Karpas-422 (cell line): ENCODE measurements around the gene GTF2H2. TPM values are rescaled to one million over a fixed set of nuclear protein-coding genes. Genes with fewer than 3 reads are reported as not detected.
"Not testable (repeated sequence)": the region's sequence is repeated elsewhere in the genome, so short reads cannot be mapped to it uniquely, and the experiment has no call there.

ENCODE experiments used
- DNase-seq: peaks from one replicate; pipeline ENCODE4 v3.0.0-alpha.2; 2015
- H2AFZ ChIP-seq: fragments of 200-600 bp; sonication (generic); 2 replicates; pipeline ENCODE4 v1.6.1; 2014; ENCODE audit warnings: antibody characterized with exemption, low read length, mixed read lengths
- H3K27ac ChIP-seq: fragments of 200-600 bp; sonication (generic); 2 replicates; pipeline ENCODE4 v1.5.1; 2014; ENCODE audit warnings: mild to moderate bottlenecking, low read length, moderate library complexity
- H3K27me3 ChIP-seq: fragments of 200-600 bp; sonication (generic); 2 replicates; pipeline ENCODE4 v1.6.1; 2014; ENCODE audit warnings: low read length, mixed read lengths
- H3K36me3 ChIP-seq: fragments of 200-600 bp; sonication (generic); 2 replicates; pipeline ENCODE4 v1.6.1; 2014; ENCODE audit warnings: low read length, mixed read lengths; ENCODE audit not compliant: insufficient read depth
- H3K4me1 ChIP-seq: fragments of 200-600 bp; sonication (generic); 2 replicates; pipeline ENCODE4 v1.6.1; 2014; ENCODE audit warnings: mild to moderate bottlenecking, low read length, mixed read lengths
- H3K4me2 ChIP-seq: fragments of 200-600 bp; sonication (generic); 2 replicates; pipeline ENCODE4 v1.6.1; 2014; ENCODE audit warnings: low read length, low read depth, mild to moderate bottlenecking; ENCODE audit not compliant: poor library complexity, severe bottlenecking
- H3K4me3 ChIP-seq: fragments of 200-600 bp; sonication (generic); 2 replicates; pipeline ENCODE4 v1.5.1; 2014; ENCODE audit warnings: mild to moderate bottlenecking, antibody characterized with exemption, low read length, mixed read lengths
- H3K79me2 ChIP-seq: fragments of 200-600 bp; sonication (generic); 2 replicates; pipeline ENCODE4 v1.6.1; 2014; ENCODE audit warnings: mild to moderate bottlenecking, low read length, mixed read lengths
- H3K9ac ChIP-seq: fragments of 200-600 bp; sonication (generic); 2 replicates; pipeline ENCODE4 v1.6.0; 2014; ENCODE audit warnings: low read length
- H3K9me2 ChIP-seq: fragments of 200-600 bp; sonication (generic), shearing (Covaris generic); replicated peaks from 2 replicates; pipeline ENCODE4 v1.6.0; 2014; ENCODE audit warnings: mild to moderate bottlenecking, low read length, moderate library complexity; ENCODE audit not compliant: insufficient read depth
- H3K9me3 ChIP-seq: fragments of 300-700, 200-600 bp; sonication (generic); 2 replicates; pipeline ENCODE4 v1.6.1; 2014; ENCODE audit warnings: low read length, mixed read lengths
- H4K20me1 ChIP-seq: fragments of 200-600 bp; sonication (generic); 2 replicates; pipeline ENCODE4 v1.6.1; 2014; ENCODE audit warnings: mild to moderate bottlenecking, antibody characterized with exemption, low read length, low read depth; ENCODE audit not compliant: insufficient read depth
- total RNA-seq: library from RNA; depleted of rRNA; stranded (reverse); fragments of >200 nt; shearing (Covaris generic); gene quantifications from 2 replicates; pipeline ENCODE4 v1.2.3, GENCODE V29; 2014; ENCODE audit warnings: low replicate concordance; rRNA removed

GTF2H2 gene
- total RNA-seq, result 36.2 and 62.7 TPM in 2 replicates

GRCh38 chr5:71067262-71067928, at the start of gene GTF2H2:
TSS of gene GTF2H2 (minus strand) at chr5:71067676. CDS start at chr5:71062763, 4,913 bp downstream.
- not testable (repeated sequence) for H3K9me3 ChIP-seq, DNase-seq

GRCh38 chr5:71109730-71110275, 42.3 kb upstream of the GTF2H2 start:
- H3K4me3 ChIP-seq, H3K9ac ChIP-seq, H3K79me2 ChIP-seq, H3K36me3 ChIP-seq, H3K9me3 ChIP-seq, H3K4me1 ChIP-seq, H4K20me1 ChIP-seq, H3K9me2 ChIP-seq, H3K27me3 ChIP-seq, H3K27ac ChIP-seq, H2AFZ ChIP-seq, H3K4me2 ChIP-seq, DNase-seq: not testable (repeated sequence)

More at GRCh38 chr5:71067262-71067928, at the start of gene GTF2H2:
- H3K36me3 ChIP-seq, H3K9me2 ChIP-seq, H4K20me1 ChIP-seq, H3K27ac ChIP-seq, H3K4me2 ChIP-seq, H3K27me3 ChIP-seq, H2AFZ ChIP-seq, H3K9ac ChIP-seq, H3K79me2 ChIP-seq, H3K4me3 ChIP-seq, H3K4me1 ChIP-seq: not testable (repeated sequence)

GRCh38 chr5:71099996-71100395, 32.5 kb upstream of the GTF2H2 start:
- not testable (repeated sequence) for H2AFZ ChIP-seq, H3K4me3 ChIP-seq, H3K9me2 ChIP-seq, H3K9ac ChIP-seq, H3K9me3 ChIP-seq, H4K20me1 ChIP-seq, H3K27me3 ChIP-seq, H3K36me3 ChIP-seq, DNase-seq, H3K79me2 ChIP-seq, H3K4me1 ChIP-seq, H3K27ac ChIP-seq, H3K4me2 ChIP-seq

- not testable (repeated sequence) for H3K79me2 ChIP-seq, H4K20me1 ChIP-seq, DNase-seq, H3K4me3 ChIP-seq, H3K9me3 ChIP-seq, H3K9ac ChIP-seq, H3K27me3 ChIP-seq, H3K36me3 ChIP-seq, H3K4me1 ChIP-seq, H3K4me2 ChIP-seq, H3K9me2 ChIP-seq, H2AFZ ChIP-seq, H3K27ac ChIP-seq
Observed at GRCh38 chr5:71097930-71098203, 30.4 kb upstream of the GTF2H2 start.

GRCh38 chr5:71097173-71097929, 29.9 kb upstream of the GTF2H2 start:
- H3K4me2 ChIP-seq, H3K79me2 ChIP-seq, H3K27ac ChIP-seq, DNase-seq, H3K9me2 ChIP-seq, H3K4me3 ChIP-seq, H2AFZ ChIP-seq, H3K36me3 ChIP-seq, H4K20me1 ChIP-seq, H3K9me3 ChIP-seq, H3K9ac ChIP-seq, H3K27me3 ChIP-seq, H3K4me1 ChIP-seq: not testable (repeated sequence)

- H2AFZ ChIP-seq, H3K79me2 ChIP-seq, H3K27me3 ChIP-seq, H3K4me2 ChIP-seq, H3K36me3 ChIP-seq, H3K27ac ChIP-seq, H3K4me1 ChIP-seq, H3K4me3 ChIP-seq, H4K20me1 ChIP-seq, H3K9ac ChIP-seq, DNase-seq, H3K9me3 ChIP-seq, H3K9me2 ChIP-seq: not testable (repeated sequence)
Observed at GRCh38 chr5:71089773-71090172, 22.3 kb upstream of the GTF2H2 start.

- H3K27ac ChIP-seq, H3K4me3 ChIP-seq, H3K9me3 ChIP-seq, H3K9me2 ChIP-seq, H2AFZ ChIP-seq, H3K79me2 ChIP-seq, H3K36me3 ChIP-seq, H3K4me2 ChIP-seq, H3K27me3 ChIP-seq, H4K20me1 ChIP-seq, H3K9ac ChIP-seq, H3K4me1 ChIP-seq, DNase-seq: not testable (repeated sequence)
Observed at GRCh38 chr5:71088754-71089153, 21.3 kb upstream of the GTF2H2 start.

- H3K36me3 ChIP-seq, H3K4me2 ChIP-seq: not testable (repeated sequence)
Observed at GRCh38 chr5:71086145-71086544, 18.7 kb upstream of the GTF2H2 start.

More at GRCh38 chr5:71086145-71086544, 18.7 kb upstream of the GTF2H2 start:
- not testable (repeated sequence) for H3K9me3 ChIP-seq, H3K27ac ChIP-seq, H3K4me1 ChIP-seq, H3K9ac ChIP-seq, H3K27me3 ChIP-seq, H4K20me1 ChIP-seq, H3K9me2 ChIP-seq, H3K79me2 ChIP-seq, DNase-seq, H3K4me3 ChIP-seq, H2AFZ ChIP-seq
